Esophagus squamous epithelium (tissue), 4 donors: ENCODE data around the gene ADGRG7.
"Not testable (repeated sequence)": the region's sequence is repeated elsewhere in the genome, so short reads cannot be mapped to it uniquely, and the experiment has no call there.

Experiments used
- CTCF ChIP-seq, 6 experiments: fragments of 450-650 bp in 4 of 6; fragments of 200-600 bp in 2 of 6; sonication (generic) in 2 of 6; IDR thresholded peaks; one replicate each; pipeline ENCODE4 v1.5.1; 2016 to 2019; ENCODE audit warnings: antibody characterized with exemption in 6 of 6, mild to moderate bottlenecking in 4 of 6, moderate library complexity in 4 of 6
- POLR2A ChIP-seq, 4 donors: fragments of 450-650 bp; IDR thresholded peaks; one replicate each; pipeline ENCODE4 v1.6.1; 2017; ENCODE audit warnings: antibody characterized with exemption in 4 of 4, mild to moderate bottlenecking in 4 of 4, moderate library complexity in 3 of 4

GRCh38 chr3:100666699-100667098, 57.3 kb downstream of the ADGRG7 start:
- not testable (repeated sequence) for TF ChIP-seq CTCF, POLR2A (IDR thresholded peaks at IDR 0.05)
